ENCODE data around the gene LONP2.
"Not testable (repeated sequence)": the region's sequence is repeated elsewhere in the genome, so short reads cannot be mapped to it uniquely, and the experiment has no call there.

GRCh38 chr16:48402547-48402946, 158.4 kb downstream of the LONP2 start:
- TF ChIP-seq POLR2AphosphoS5 (IDR thresholded peaks at IDR 0.05); POLR2A (IDR thresholded peaks at IDR 0.05; ENCODE audit: low read depth); CTCF (IDR thresholded peaks at IDR 0.05); EP300 (IDR thresholded peaks at IDR 0.05): not testable (repeated sequence)

Measured in esophagus muscularis mucosa (tissue), 4 donors.